GM10248 (cell line): Measurements from ENCODE around the gene GADD45A.
A peak's percentile ranks its signal among the peaks of the same experiment; 100 is the strongest.

ENCODE experiments used
- CTCF ChIA-PET: fragments of 300-600 bp; sonication (Branson Sonifier 250); formaldehyde crosslinking; extraction: SDS; loops from one replicate; lab custom pipeline; 2021; ENCODE audit warnings: antibody characterized with exemption; lab: Yijun Ruan, JAX
- POLR2A ChIA-PET: fragments of 350-650 bp; sonication (Branson Sonifier 250); formaldehyde crosslinking; extraction: SDS; loops from one replicate; lab custom pipeline; 2020; ENCODE audit warnings: antibody characterized with exemption; lab: Yijun Ruan, JAX
- DNase-seq: peaks from one replicate; pipeline ENCODE4 v3.0.0; 2012; ENCODE audit errors: extremely low spot score
- CTCF ChIP-seq: IDR thresholded peaks from 2 replicates; pipeline ENCODE4 v1.5.1; 2012; ENCODE audit warnings: mild to moderate bottlenecking, low read depth; ENCODE audit errors: extremely low read depth, missing control alignments, control extremely low read depth

The GADD45A gene

GRCh38 chr1:67685558-67686266, 711 bp downstream of the GADD45A start:
- no peak for TF ChIP-seq CTCF
- CTCF ChIA-PET = interaction anchor here (0.8 to 3.0 kb wide), 9 partner anchors 9 to 472 kb away, joined by 3 to 16 read pairs (median 4); no protein-coding TSS in a partner anchor
- POLR2A ChIA-PET = interaction anchor here (0.6 to 2.5 kb wide), 18 partner anchors 9 to 339 kb away, joined by 3 to 19 read pairs (median 6); partner anchors contain the start of gene SERBP1
- peak; percentile 44 for DNase-seq

- ChIA-PET POLR2A (interaction anchor here (0.6 to 2.5 kb wide), 8 partner anchors 8 to 116 kb away, joined by 3 to 13 read pairs (median 4); no protein-coding TSS in a partner anchor), CTCF (interaction anchor here (0.7 to 1.8 kb wide), 5 partner anchors 10 to 151 kb away, joined by 3 to 16 read pairs (median 3); no protein-coding TSS in a partner anchor)
- DNase-seq = peak; percentile 52
- TF ChIP-seq CTCF = peak; percentile 31
These were observed 1.5 kb downstream of the GADD45A start for GRCh38 chr1:67686267-67687197.

GRCh38 chr1:67687198-67687545, 2.2 kb downstream of the GADD45A start:
- ChIA-PET POLR2A (interaction anchor here (1.0 to 1.4 kb wide), 2 partner anchors 72 to 117 kb away, joined by 3 read pairs; no protein-coding TSS in a partner anchor), CTCF (interaction anchor here (1.1 to 1.8 kb wide), 4 partner anchors 11 to 152 kb away, joined by 3 to 16 read pairs (median 4); no protein-coding TSS in a partner anchor)
- DNase-seq = no peak
- TF ChIP-seq CTCF = no peak

- TF ChIP-seq CTCF = no peak
- ChIA-PET POLR2A (no interaction called here), CTCF (interaction anchor here (1.1 to 1.8 kb wide), 4 partner anchors 15 to 152 kb away, joined by 3 to 16 read pairs (median 4); no protein-coding TSS in a partner anchor)
- no peak for DNase-seq
These were observed 2.6 kb downstream of the GADD45A start for GRCh38 chr1:67687649-67688048.

- ChIA-PET CTCF (interaction anchor here (1.2 to 1.6 kb wide), 3 partner anchors 35 to 162 kb away, joined by 3 to 4 read pairs (median 4); no protein-coding TSS in a partner anchor), POLR2A (no interaction called here)
These were observed 3.7 kb downstream of the GADD45A start for GRCh38 chr1:67688526-67689219.

More at GRCh38 chr1:67688526-67689219, 3.7 kb downstream of the GADD45A start:
- no peak for DNase-seq
- no peak for TF ChIP-seq CTCF
